WTC11 (cell line): ENCODE results near the gene RBL1.
"Not testable (repeated sequence)": the region's sequence is repeated elsewhere in the genome, so short reads cannot be mapped to it uniquely, and the experiment has no call there.

ENCODE experiments used
- CREM ChIP-seq: sonication (generic); formaldehyde crosslinking; IDR thresholded peaks from 2 replicates; pipeline ENCODE4 v1.8.1; 2022; ENCODE audit warnings: mild to moderate bottlenecking, missing genetic modification reagents, moderate library complexity
- ZNF138 ChIP-seq: sonication (generic); formaldehyde crosslinking; conservative IDR thresholded peaks from 2 replicates; pipeline ENCODE4 v1.8.1; 2022; ENCODE audit warnings: mild to moderate bottlenecking, moderate library complexity, missing genetic modification reagents
- ZNF232 ChIP-seq: sonication (generic); formaldehyde crosslinking; IDR thresholded peaks from 2 replicates; pipeline ENCODE4 v1.8.0; 2022; ENCODE audit warnings: mild to moderate bottlenecking, missing genetic modification reagents
- TF ChIP-seq, protein P1 (sequence below): sonication (generic); formaldehyde crosslinking; conservative IDR thresholded peaks from 2 replicates; pipeline ENCODE4 v1.8.1; 2022; ENCODE audit warnings: mild to moderate bottlenecking, missing genetic modification reagents
- TF ChIP-seq, protein P2 (sequence below): fragments of 200-600 bp; IDR thresholded peaks from 2 replicates; pipeline ENCODE4 v1.8.0; 2022; ENCODE audit warnings: antibody characterized with exemption
- TF ChIP-seq, protein P3 (sequence below): sonication (generic); formaldehyde crosslinking; IDR thresholded peaks from 2 replicates; pipeline ENCODE4 v1.8.0; 2022; ENCODE audit warnings: mild to moderate bottlenecking, missing genetic modification reagents

DNA sequence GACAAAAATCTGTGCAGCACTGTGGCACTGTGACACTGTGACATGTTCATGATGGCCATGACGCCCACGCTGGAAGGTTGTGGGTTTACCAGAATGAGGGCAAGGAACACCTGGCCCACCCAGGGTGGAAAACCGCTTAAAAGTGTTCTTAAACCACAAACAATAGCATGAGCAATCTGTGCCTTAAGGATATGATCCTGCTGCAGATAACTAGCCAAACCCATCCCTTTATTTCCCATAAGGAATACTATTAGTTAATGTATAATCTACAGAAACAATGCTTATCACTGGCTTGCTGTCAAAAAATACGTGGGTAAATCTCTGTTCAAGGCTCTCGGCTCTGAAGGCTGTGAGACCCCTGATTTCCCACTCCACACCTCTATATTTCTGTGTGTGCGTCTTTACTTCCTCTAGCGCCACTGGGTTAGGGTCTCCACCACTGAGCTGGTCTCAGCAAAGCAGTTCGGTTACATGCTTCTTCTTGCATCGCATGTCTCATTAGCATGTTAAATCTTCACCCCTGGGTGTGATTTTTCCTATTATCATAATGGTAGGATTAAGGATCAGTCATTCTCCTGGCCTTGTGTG is 133.3 kb downstream of the RBL1 start:
- TF ChIP-seq ZNF138, ZNF232, CREM (CRISPR knock-in tag): not testable (repeated sequence)
- TF ChIP-seq, protein P1, sequence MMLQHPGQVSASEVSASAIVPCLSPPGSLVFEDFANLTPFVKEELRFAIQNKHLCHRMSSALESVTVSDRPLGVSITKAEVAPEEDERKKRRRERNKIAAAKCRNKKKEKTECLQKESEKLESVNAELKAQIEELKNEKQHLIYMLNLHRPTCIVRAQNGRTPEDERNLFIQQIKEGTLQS, result not testable (repeated sequence)
- TF ChIP-seq, protein P2, sequence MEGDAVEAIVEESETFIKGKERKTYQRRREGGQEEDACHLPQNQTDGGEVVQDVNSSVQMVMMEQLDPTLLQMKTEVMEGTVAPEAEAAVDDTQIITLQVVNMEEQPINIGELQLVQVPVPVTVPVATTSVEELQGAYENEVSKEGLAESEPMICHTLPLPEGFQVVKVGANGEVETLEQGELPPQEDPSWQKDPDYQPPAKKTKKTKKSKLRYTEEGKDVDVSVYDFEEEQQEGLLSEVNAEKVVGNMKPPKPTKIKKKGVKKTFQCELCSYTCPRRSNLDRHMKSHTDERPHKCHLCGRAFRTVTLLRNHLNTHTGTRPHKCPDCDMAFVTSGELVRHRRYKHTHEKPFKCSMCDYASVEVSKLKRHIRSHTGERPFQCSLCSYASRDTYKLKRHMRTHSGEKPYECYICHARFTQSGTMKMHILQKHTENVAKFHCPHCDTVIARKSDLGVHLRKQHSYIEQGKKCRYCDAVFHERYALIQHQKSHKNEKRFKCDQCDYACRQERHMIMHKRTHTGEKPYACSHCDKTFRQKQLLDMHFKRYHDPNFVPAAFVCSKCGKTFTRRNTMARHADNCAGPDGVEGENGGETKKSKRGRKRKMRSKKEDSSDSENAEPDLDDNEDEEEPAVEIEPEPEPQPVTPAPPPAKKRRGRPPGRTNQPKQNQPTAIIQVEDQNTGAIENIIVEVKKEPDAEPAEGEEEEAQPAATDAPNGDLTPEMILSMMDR, result not testable (repeated sequence)
- TF ChIP-seq, protein P3, sequence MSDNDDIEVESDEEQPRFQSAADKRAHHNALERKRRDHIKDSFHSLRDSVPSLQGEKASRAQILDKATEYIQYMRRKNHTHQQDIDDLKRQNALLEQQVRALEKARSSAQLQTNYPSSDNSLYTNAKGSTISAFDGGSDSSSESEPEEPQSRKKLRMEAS (CRISPR knock-in tag), result not testable (repeated sequence)
